HG03354 (cell line): ENCODE measurements around the gene CLK3.
"Not testable (repeated sequence)": the region's sequence is repeated elsewhere in the genome, so short reads cannot be mapped to it uniquely, and the experiment has no call there.

Experiments
- ATAC-seq: cut with Tn5 transposase; IDR thresholded peaks from one replicate; pipeline ENCODE4 v1.9.1; 2021; ENCODE audit warnings: mild to moderate bottlenecking; ENCODE audit not compliant: unreplicated experiment, poor library complexity, severe bottlenecking

CLK3 gene

DNA sequence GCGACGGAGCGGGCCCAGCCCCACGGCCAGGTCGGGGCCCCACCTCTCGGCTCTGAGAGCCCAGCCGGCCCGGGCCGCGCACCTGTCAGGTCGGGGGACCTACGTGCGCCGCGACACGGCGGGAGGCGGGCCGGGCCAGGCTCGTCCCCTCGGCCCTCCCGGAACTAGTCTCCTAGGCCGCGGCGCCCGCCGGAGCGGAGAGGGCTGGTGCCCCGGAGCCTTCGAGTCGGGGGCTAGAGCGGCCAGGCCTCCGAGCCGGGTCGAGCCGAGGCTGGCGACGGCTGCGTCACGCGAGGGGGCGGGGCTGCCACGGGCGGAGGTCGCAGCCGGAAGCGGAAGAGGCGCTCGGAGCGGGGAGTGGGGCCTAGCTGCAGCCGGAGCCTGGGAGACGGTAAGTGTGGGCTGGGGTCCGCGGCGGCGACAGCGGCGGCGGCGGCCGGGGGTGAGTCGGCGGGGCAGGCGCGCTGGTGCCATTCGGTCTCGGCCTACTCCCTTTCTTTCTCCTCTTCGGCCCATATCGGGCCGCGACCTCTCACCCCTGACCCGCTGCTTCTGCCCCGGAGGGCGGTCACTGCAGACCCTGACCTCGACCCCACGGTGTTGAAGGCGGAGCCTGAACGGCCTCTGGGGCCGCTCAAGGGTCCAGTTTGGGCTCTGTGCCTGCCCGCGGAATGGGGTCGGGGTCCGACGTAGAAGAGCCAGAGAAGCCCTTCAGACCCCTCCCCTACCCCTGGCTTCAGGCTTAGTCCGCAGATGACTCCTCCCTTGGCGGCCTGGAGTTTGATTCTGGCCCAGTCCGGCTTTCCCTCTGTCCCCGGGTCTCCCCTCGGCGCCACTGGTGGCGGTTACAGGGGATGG is at the start of gene CLK3:
CLK3 (plus strand) TSS at position 329 of the 858 bp plus-strand sequence. CDS start 3,361 bp downstream, outside the sequence.
- ATAC-seq: peak; percentile 81

DNA sequence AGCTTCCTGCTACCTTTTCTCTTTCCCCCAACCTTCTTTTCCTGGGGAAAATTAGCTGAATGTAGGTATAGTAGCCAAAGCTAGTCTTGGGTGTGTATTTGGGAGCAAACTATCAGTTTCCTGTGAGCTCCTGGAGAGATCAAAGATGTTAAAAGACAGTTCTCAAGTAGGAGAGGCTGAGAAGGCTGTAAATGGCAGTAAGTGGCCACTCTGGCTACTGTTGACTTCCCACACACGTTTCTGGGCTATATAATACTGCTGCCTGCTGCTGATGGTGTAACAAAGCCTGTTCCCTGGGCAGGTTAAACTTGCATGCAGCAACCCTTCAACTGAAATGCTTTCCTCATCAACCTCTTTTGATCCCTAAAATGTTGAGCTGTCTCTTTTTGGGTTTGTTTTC is 47.0 kb upstream of the CLK3 start:
- no peak for ATAC-seq

DNA sequence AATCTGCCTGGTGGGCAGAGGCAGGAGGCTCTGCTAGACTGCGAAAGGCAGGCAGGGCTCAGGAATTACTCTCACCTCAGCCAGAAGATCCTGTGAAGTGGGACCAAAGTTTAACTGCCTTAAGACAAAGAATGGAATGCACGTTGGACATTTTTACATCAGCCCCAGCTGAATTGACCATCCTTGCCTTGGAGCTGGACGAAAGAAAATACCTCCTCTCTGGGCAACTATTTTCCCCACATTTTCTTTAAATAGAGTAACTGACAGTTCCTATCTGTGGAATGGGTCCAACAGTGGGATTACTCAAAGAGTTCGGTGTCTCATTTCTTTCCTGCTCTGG is 45.9 kb upstream of the CLK3 start:
- ATAC-seq: no peak

DNA sequence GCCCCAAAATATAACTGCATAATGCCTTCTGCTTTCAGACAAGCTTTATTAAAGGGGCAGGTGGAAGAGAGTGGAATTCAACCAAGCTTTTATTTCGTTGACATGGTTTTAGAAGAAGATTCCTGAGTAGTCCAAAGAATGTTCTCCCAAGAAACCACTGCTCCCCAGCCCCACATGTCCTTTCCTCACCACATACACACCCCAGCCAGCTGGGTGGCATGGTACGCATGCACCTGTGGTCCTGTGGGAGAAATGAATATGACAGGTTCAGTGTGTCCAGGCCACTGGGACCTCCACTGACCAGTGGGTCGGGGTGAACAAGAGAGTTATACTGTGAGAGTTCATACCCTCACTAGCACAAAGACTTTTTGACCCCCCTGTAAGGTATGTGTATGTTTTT is 44.4 kb upstream of the CLK3 start:
- ATAC-seq: no peak

DNA sequence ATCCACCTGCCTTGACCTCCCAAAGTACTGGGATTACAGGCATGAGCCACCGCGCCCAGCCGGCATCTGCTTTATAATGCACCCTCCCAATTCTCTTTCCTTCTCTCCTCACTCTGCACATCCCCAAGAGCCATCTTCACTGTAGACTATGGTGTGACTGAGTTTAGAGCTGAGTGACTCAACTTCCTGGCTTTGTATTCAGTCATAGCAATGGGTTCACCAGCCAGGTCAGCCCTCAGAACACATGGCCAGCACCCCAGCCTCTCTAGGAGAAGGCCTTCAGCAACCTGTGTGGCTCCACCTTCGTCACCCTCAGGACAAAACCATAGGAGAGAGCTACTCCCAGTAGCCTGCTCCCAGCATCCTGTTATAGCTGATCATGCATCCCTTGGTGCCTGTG is 41.6 kb upstream of the CLK3 start:
- no peak for ATAC-seq

DNA sequence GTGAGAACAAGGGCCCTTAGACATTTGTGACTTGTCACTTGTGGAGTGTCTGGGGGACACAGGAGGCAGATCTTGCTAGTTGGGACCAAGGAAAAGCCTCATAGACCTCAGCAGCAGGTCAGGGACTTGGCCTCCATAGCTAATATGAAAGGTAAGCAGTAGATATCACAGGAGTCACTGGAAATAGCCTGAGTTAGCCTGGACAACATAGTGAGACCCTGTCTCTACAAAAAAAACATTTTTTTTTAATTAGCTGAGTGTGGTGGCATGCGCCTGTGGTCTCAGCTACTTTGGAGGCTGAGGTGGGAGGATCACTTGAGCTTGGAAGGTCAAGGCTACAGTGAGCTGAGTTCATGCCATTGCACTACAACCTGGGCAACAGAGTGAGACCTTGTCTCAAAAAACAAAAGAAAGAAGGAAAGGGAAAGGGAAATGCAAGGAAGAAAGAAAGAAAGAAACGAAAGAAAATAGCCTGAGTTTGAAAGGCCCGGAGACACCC is 37.1 kb upstream of the CLK3 start:
- no peak for ATAC-seq

DNA sequence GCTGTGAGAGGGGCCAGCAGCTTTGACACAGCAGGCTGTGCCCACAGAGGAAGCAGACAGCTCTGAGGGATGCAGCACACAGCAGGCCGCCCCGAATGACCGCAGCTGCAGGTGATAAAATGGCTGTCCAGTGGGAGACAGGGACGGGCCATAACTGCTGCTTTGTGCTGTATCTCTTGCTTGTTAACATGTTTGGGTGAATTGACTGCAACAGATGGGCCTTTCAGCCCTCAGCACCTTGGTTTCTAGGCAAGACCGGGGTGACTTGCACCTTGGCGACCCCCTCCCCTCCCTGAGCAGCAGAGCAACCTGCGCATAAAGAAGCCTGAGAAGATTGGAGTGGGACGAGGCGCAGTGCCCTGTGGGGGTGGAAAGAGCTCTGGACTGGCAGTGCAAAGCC is 36.6 kb upstream of the CLK3 start:
- ATAC-seq: no peak

DNA sequence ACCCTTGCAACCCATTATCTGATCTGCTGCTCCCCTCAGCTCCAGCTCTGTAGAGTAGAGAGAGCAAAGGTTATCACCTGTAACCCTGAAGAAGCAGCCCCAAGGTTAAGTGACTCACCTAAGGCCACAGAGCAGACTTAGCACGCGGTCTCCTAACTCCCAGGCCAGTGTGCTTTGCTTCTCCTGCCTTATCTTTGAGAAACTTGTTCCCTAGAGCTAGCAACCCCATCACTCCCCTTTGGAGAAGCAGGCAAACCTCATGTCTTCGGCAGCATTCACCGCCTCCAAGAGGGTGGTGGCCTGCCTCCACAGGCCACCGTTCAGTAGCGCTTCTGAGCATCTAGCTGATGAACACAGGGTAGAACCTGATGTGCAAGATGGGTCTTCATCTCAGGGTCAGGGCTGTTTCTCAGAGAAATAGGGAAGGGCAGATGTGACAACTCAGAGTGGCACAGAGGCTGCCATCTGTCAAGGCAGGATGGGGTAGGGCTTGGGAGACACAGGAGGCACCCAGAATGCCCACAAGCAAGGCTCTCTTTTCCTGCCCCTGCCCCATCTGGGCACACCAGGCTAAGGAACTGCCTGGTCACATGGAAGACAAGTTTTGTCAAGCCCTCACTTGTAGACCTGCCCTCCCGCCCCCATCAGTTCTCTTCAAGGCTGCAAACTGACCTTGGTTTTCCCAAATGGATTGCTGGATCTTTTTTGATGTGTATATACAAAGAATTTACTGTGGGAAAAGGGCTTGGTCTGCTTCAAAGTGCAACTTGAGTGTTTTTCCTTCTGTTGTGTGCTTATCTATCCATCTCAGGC is 34.9 kb upstream of the CLK3 start:
- ATAC-seq: no peak

DNA sequence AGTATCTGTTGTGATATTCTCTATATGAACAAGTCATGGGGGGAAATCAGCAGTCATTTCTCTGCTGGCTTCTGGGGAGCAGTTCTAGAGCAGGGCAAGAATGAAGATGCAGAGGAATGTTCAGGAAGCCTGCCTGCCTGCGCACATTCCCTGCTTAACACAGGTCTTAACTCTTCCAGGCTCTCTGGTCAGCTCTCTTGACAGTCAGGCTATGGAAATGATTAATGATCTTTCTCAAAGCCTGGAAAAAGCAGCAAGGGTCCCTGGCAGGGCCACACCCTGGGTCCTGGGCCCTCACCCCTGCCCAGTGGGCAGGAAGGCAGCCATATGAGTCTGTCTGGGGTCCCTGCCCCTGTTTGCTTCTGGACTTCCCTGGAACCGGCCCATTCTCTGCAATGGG is 31.4 kb upstream of the CLK3 start:
- no peak for ATAC-seq

DNA sequence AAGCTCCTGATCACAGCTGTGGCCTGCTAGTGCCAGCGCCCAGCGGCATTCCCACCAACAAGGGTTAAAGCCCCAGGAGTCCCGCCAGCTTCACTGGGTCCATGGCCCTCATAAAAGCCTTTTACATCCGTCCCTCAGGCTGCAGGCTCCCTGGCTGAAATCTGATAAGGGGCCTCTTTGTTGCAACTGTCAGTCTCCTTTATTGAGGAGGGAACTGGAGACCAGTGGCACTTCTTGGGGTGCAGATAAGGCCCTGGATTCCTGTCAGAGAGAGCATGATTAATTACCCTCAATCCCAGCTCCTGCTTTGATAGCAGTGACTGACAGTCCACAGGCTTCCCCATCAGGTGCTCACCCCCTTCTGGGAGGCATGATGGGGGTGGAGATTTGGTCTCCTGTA is 30.9 kb upstream of the CLK3 start:
- no peak for ATAC-seq

DNA sequence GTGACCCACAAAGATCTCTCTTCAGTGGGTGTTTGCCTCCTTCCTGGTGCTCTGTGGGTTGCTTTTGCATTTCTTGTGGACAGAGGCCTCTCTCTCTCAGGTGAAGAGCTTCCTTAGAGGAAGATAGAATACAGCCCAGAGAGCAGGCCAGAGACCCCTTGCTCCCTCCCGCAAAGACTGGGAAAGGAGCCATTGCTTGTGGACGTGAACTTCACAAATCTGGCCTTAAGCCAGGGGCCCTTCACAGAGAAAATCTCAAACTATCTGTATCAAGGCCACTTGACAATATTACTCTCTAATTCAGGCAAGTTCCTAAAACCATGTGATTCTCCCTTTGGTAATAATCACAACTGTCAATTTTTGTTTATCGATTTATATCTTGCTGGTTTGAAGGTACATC is 30.4 kb upstream of the CLK3 start:
- ATAC-seq: no peak

DNA sequence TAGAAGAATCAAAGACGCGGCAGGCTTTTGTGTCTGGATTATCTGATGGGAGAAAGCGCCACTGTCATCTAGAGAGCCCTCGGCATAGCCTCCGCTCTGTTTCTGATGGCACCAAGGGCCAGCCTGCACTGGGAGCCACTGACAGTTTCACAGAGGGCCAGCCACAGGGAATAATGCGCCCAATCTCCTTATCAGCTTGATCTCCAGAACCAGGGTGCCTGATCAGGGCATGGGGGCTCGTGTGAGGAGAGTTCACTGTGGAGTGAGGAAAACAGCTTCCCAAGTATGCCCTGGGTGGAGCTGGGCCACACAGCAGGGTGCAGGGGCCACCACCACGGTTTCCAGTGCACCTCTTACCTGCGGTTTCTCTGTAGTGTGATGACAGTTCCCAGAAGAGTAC is 29.8 kb upstream of the CLK3 start:
- no peak for ATAC-seq

DNA sequence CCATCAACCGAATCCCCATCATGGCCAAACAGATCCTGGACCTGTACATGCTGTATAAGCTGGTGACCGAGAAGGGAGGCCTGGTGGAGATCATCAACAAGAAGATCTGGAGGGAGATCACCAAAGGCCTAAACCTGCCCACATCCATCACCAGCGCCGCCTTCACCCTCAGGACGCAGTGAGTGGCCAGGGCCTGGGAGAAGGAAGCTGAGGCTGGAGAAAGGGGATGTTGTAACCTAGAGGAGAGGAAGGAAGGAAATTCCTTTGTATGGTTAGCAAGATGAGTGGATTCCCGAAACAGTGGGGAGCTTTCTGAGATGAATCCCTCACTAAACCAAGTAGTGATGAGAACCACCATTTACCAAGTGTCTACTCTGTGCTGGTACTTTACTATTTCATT is 25.8 kb upstream of the CLK3 start:
- ATAC-seq: no peak

DNA sequence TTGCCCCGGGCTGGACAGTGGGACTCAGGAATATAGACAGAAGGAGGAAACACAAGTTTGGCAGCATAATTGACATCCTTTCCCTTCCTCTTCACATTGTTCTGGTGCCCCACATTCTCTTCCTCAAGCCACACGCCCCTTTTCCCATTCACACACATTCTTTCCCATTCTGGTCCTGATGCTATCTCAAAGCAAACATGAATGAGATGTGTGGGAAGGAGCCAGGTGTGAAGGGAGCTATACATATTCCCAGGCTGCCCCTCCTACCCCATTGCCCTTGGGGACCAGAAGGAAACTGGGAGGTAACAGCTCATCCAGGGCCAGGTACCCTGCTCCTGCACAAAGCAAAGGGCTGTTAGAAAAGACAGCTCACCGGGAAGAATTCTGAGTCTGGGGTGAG is 23.4 kb upstream of the CLK3 start:
- no peak for ATAC-seq

DNA sequence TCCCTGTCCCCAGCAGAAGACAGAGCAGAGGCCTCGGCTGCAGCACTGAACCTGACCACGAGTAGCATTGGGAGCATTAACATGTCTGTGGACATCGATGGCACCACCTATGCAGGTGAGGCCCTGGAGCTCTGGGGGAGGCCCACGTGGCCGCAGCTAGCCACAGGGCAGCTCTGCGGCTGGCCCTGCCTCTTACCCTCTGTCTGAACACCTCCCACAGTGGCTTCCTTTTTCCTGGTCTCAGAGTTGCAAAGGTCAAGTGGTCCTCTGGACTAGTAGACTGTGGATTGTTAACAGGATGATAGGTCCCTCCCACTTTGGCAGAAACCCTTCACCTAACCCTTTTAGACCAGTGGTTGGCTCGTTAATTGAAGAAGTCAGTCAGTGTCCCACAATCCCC is 22.5 kb upstream of the CLK3 start:
- no peak for ATAC-seq

DNA sequence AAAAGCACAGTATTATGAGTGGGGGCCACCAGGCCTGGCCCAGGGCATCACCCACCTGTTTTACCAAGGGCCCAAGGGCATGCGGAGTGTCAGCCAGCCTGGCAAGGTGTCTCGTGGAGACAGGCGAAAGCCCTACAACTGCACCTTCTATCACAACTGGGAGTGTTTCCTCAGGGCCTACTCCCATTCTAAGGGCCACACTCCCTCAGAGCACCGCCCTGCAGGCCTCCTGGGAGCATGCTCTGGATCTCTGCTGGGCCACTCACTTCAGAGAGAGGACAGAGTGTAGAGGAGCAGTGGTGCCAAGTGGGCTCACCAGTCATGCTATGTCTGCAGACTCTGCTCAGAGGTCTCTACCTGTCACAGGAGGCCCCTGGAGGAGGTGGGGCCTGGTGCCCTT is 21.2 kb upstream of the CLK3 start:
- no peak for ATAC-seq

DNA sequence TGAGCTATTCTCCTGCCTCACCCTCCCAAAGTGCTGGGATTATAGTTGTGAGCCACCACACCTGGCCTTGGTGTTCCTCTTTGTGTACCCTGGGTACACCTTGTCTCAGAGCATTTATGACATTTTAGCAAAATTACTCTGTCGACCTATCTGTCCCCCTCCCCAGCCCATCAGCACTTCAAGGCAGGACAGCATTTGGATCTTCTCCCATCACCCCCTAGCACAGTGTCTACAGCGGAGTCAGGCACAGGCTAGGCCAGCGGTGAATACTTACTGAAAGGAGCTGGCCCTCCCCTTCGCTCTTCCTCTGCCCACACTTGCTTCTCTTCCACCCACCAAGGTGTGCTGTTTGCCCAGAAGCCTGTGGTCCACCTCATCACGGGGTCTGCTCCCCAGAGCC is 20.4 kb upstream of the CLK3 start:
- ATAC-seq: no peak

DNA sequence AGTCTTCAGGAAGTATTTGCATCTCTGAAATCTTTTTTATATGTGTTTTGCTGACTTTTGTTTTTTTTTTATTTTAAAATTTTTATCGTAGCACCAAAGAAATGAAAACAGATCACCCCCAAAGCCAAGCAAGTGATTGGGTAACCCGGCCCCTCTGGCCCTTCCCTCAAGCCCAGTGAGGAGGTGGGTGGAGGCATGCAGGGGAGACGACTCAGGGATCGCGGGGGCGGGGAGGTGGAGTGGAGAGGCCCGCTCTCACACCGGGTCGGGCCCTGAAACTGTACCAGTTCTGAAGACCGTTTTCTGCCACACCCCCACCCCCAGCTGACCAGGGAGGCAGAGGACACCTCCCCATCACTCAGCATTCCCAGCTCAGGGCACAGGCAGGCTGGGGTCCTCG is 18.9 kb upstream of the CLK3 start:
- ATAC-seq: not testable (repeated sequence)

DNA sequence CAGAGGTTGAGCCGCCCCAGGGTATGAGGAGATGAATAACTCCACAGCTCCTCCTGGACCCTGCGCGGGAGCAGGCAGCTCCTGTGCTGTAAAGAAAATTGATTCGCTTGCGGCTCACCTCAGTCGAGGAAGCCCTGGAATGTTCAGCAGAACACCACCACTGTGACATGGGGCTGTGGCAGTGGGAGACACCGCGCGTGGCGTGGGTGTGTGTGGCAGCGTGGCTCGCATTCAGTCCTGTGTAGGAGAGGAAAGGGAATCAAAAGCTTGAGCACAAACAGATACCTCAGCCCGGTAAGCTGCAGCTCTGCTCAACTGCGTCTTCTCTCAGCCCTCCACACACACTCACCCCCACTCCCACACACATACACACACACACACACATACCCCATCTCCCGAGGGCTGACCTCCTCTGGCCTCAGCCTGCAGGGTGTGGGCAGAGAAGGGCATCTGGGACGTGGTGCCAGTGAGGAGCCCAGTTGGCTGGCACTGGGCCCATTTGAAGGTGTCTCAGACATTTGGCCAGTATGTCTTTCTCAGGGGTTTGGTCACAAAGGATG is 18.4 kb upstream of the CLK3 start:
- ATAC-seq: not testable (repeated sequence)

DNA sequence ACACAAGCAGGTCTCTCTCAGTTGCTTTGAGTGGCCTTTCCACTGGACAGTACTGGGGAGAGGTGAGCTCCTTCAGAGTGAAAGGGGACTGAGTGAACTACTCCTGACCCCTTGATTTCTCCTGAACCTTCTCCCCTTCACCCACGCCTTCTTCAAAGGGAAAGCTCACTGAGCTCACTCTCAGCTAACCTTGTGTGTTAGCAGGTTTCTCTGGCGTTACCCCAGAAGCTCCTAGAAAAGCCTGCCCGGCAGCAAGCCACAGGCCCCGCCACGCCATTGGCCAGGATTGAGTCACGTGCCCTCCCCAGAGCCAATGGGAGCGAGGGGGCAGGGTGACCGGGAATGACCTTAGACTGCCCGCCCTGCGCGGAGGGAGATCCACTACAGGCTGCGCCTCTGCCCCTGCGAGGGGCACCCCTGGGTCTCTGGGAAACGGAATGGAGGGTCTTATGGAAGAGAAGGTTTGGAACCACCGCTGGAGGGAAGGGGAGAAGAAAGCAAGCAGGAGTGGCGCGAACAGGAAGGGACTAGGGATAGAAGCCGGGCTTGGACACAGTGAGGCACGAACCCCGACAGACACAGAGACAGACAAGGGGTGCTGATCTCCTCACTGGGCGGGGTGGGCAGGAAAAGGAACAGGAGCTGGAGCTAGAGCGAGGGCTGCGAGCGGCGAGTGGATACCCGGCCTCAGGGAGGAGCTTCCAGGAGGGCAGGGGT is 17.4 kb upstream of the CLK3 start:
- peak; percentile 93 for ATAC-seq
